Measurements from ENCODE around the gene CCDC188.

Gene CCDC188

GRCh38 chr22:20121856-20122415, 28.9 kb downstream of the CCDC188 start:
- DNase-seq (ENCODE audit: low spot score): no peak
- no peak for TF ChIP-seq CTCF (IDR thresholded peaks at IDR 0.05; ENCODE audit: extremely low read depth, missing control alignments)

- DNase-seq (ENCODE audit: low spot score): no peak
- TF ChIP-seq CTCF (IDR thresholded peaks at IDR 0.05; ENCODE audit: extremely low read depth, missing control alignments): no peak
These were observed 32.4 kb downstream of the CCDC188 start for GRCh38 chr22:20118300-20119020.

- no peak for TF ChIP-seq CTCF (IDR thresholded peaks at IDR 0.05; ENCODE audit: extremely low read depth, missing control alignments)
- DNase-seq (ENCODE audit: low spot score): peak; percentile 77
These were observed 33.1 kb downstream of the CCDC188 start for GRCh38 chr22:20117633-20118299.

- peak; percentile 100 for DNase-seq (ENCODE audit: low spot score)
- peak; percentile 33 for TF ChIP-seq CTCF (IDR thresholded peaks at IDR 0.05; ENCODE audit: extremely low read depth, missing control alignments)
These were observed 33.8 kb downstream of the CCDC188 start, which contains the start of gene TRMT2A for GRCh38 chr22:20116951-20117632. TRMT2A (minus strand) TSS chr22:20117226; CDS start chr22:20116906, 320 bp downstream.

GRCh38 chr22:20116376-20116950, 34.4 kb downstream of the CCDC188 start:
- no peak for TF ChIP-seq CTCF (IDR thresholded peaks at IDR 0.05; ENCODE audit: extremely low read depth, missing control alignments)
- DNase-seq (ENCODE audit: low spot score): peak; percentile 62

- no peak for TF ChIP-seq CTCF (IDR thresholded peaks at IDR 0.05; ENCODE audit: extremely low read depth, missing control alignments)
- DNase-seq (ENCODE audit: low spot score): no peak
These were observed 35.0 kb downstream of the CCDC188 start, which contains the start of gene RANBP1 for GRCh38 chr22:20115691-20116375. RANBP1 (plus strand) TSS chr22:20116104; CDS start chr22:20116185, 81 bp downstream.

All from GM20000 (cell line).